ENCODE measurements around the gene GAP43.

GAP43 gene

DNA sequence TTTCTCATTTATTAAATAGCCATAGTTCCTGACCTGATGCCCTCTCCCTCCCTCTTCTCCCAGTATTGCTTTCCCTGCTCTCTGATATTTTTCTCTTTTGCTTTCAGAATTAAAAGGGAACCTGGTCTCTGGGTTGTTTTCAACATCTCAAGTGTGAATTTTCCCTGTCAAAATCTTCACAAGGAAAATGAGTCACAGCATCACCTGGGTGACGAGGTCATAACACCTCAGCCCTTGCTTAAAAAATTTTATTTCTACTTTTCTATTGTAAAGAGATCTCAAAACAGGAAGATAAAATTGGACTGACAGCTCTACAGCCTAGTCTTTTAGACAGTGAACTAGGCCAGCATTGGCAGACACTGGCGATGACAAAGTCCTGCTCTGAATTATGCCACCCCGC, 40.1 kb downstream of the GAP43 start:
- DNase-seq = no peak

DNA sequence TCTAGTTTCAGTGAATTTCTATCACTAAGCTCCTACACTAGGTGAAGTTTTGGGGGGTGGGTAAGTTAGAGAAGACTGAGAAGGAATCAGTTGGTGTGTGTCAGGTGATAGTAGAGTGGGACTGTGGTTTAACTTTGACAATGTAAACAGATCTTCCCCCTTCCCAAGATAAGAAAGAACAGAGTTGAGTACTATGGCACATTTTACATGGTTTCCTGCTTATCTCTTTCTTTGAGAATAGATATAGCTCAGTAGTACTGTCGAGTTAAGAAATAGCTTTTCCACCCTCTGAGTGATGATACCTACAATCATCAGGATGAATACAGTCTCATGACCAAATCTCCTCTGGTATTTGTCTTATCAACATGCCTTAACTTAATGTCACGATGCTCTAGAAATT, 42.8 kb downstream of the GAP43 start:
- DNase-seq = no peak

DNA sequence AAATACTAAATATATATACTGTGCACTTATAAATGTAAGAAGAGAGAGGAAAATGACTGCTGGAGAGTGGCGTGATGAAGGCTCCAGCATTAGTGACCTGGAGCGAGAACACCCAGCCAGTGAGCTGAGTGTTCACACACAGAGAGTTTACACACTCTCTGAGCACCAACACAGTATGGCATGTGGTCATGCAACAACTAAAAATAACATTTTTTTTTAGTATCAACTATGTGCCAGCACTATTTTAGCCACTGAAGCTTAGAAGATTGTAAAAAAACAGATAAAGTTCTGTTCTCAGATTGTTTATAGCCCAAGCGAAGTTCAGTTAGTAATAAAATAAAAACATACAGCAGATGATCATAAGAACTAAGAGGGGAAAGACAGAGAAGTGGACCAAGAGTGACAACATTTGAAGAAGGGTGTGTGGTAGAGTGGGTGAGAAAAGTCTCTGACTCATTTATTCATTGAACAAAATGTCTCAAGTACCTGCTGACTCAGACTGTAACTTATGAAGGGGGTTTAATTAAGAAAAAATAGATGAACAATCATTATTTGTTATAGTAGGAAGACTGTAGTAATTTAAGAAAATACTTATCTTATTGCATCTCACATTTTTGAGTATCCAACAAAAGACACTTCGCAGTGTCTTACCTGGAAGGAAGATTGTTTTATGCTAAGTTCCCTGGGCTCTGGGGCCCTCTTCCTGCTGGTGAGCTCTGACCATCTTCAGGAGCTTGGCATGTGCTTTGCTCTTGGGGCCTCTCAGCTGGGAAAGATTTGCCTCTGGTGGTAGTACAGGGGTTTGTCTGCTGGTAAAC, 43.8 kb downstream of the GAP43 start:
- DNase-seq = no peak

DNA sequence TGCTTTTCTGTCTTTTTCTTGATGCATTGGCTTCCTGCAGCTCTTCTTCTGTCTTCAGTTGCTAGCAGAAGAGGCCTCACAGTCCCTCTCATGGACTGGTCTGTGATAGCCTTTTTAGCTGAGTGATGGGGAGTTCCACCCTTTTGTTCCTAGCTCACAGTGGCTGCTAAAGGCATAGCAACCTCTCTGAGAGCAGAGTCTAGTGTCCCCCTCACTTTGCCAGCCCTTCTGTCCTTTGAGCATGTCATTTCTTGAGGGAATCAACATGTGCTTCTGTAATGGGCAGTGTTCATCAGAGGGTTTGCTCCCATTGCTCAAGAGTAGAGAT, 44.4 kb downstream of the GAP43 start:
- no peak for DNase-seq

DNA sequence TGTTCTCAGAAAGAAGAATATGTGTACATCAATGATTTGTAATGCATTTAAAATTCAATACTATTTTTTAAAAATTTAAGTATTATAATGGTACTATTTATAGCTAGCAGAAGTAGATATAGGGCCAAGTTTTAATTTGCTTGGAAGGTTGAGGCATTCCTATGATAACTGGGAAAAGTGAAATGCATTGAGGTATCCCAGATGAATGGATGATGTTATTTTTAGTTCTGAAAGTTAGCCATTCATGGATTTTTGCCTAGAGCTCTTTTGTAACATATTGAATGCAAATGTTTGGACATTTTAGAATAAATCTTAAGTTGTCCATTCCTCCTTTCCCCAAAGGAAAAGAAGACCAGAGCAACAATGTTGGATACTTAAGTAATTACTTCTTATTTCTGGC, 47.6 kb downstream of the GAP43 start:
- no peak for DNase-seq

DNA sequence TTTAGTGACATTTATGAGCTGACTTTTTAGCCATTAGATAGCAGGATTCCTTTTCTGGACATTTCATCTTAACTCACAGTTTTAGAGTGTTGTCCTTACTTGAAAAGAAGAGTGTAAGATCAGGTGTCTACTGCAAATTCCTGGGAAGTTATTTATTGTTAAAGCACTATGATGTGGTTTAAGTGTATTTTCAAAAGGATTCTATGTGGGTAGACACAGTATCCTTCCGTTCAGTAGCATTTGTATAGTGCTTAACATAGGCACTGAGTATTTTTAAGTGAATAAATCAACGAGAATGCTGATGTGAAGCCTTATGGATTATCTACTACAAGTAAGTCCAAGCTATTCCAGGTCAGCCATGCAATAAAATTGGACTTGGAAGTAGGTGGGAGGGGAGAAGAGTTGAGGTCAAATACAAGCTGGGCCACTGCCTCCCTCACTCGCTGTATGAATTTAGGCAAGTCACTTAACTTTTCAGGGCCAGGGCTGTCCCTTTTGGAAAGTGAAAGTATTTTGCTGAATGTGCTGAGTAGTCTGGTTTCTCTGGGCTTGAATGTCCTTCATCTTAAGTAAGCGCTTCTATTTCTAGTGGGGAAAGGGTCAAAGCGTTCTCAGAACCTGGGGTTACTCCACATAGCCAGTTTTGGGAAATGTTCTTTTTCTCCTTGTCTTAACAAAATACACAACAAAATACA, 48.6 kb downstream of the GAP43 start:
- no peak for DNase-seq

DNA sequence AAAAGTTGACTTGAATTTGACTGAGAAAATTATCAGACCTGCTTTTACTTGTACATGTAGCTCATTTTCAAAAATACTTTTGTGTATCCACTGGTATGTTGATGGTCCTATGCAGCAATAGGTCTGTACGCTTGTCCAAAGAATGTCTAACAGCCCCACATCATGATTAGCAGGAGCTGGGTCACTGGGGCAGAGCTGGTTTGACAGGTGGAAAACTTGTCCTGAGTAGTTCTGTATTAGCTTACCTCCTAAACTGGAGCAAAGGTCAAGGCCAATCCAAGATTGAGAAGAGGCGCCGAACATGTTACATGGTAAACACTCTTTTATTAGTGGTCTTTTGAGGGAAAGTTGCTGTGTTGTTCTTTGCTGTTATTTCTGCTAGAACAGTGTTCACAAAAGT, 50.6 kb downstream of the GAP43 start:
- DNase-seq = no peak

DNA sequence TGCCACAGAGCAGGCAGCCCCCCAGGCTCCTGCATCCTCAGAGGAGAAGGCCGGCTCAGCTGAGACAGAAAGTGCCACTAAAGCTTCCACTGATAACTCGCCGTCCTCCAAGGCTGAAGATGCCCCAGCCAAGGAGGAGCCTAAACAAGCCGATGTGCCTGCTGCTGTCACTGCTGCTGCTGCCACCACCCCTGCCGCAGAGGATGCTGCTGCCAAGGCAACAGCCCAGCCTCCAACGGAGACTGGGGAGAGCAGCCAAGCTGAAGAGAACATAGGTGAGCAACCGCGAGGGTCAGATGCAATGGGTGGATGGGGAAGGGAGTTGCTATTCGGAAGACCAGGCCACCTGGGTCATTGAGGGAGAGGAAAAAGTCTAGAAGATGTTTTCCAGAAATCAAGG, 53.0 kb downstream of the GAP43 start:
- no peak for DNase-seq

DNA sequence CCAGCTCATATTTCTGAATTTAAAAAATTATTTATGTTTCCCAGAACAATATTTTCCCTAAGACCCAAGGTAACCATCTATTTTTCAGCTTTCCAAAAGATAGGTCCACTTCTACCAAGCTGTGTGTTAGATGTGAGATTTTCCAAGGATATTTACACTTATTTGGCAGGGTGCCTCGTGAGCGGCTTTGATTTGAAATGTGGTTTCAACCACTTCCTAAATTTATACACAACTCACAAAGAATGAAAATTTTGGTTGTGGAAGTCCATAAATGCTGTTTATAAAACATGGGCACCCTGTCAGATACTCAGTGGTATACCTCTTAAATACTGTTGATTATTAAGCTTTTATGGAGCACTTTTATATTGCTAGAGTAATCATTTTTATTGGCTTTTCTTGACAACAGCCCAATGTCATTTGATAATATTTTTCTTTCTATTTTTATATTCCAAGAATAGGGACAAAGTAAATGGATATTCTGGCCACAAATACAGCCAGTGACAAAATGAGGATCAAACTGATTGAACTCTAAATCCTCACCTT, 57.6 kb downstream of the GAP43 start:
- no peak for DNase-seq

DNA sequence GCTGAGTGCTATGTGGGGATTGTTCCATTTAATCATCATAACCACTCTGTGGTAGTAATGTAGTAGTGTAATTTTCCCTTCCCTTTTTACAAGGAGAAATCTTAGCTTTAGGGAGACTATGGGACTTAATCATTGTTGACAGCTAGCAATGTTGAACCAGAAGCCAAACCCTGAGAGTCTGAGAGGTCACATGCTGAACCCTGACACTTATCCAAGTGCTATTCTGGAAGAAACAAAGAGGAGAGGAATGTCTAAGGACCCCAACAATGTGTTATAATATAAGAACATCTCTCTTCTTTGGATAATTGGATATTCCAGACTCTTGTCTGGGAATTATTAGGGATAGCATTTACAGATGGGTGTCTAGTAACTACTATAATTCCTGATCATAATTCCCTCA, 58.4 kb downstream of the GAP43 start:
- no peak for DNase-seq

DNA sequence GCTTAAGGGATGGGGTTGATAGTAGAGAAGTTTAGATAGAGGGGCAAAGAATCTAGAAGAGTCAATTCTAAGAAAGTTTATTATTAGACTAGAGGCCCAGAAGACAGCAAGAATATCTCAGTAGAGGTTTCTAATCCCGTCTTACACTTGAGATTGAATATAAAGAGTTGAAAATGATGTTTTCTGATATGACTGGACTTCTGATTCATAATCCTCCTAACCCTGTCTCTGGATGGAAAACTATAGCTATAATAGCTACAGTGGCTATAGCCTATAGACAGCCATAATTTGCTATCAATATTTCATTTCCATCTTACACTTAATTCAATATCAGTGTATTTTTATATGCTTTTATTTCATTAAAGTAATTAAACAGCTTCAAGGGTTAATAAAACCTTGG, 60.0 kb downstream of the GAP43 start:
- DNase-seq = no peak

DNA sequence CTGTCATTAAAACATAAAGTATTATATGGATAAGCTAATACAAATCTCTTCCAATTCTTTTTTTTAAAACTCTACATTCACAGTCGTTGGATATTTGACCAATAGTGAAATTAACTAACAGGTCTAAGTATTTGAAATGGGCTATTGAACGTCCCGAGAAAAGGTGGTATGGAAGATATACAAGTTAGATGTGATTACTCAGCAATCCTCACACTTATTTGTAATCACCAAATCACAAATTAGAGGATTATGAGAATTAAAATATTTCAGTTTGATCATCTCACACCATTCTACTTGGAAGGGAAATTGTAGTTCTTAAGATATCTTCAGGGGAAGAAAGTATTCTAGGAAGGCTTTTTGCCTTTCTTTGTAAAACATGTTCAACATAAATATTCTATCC, 60.5 kb downstream of the GAP43 start:
- no peak for DNase-seq

DNA sequence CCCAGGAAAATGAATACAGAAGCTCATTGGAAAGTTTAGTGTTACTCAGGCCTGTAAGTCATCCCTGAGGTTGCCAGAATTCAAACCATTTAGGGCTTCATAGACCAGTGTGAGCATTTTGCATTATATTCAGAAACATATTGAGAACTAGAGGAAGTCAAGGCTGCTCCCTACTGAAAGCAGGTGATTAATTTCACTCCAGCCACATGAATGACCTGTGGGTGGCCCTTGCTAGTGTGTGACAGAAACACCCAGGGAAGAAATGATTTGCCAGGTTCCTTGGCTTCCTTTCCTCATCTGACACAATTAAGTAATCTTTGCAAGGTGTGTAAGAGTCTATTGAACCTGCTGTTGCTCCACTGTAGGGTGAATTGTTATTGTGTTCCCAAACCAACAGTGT, 61.8 kb downstream of the GAP43 start:
- no peak for DNase-seq

DNA sequence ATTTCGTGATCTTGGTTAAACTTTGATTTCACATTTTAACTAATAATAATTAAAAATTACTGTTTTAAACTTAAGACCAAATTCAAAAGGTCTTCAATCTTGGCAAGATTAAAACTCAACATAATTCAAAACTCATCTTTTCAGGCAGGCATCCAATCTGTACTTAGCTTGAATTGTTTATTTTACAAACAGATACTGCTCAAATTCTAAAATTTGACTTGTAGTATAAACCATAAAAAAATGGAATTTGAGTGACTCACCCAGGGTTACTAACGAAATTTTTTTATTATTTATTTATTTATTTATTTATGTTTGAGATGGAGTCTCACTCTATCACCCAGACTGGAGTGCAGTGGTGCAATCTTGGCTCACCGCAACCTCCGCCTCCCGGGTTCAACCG, 64.4 kb downstream of the GAP43 start:
- DNase-seq = no peak

DNA sequence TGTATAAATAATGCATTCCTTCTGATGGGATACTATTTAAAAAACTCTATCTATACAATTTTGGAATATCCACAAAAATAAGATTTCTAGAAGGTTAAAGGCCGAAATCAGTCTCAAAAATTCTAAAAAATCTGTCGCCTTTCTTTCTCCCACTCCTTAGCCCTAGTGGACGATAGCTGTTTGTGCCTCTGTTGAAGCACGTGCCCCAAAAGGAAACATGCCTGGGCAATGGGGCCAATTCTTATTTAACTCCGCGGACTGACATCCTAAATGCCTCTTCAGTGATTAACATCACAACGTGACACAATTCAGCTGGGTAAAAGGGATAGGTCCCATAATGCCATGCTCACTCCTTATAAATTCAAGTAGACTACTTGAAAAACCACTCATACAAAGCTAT, 65.1 kb downstream of the GAP43 start:
- no peak for DNase-seq

DNA sequence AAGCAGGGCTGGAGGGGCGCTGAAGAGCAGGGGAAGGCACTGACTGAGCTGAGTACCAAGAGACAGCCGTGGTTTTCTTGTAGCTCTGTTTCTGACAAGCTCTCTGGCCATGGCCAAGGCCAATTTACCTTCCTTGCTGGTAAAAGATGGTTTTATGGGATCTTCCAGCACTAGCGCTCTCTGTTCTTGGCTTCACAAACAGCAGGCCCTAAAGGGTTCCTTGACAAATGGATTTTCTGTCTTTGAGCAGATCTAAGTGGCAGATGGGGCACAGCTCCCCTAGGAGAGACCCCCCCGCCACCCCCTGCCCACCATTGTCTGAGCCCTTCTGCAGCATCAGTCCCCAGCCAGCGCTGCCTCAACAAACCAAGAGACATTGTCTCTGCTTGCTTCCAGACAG, 66.6 kb downstream of the GAP43 start:
- no peak for DNase-seq

DNA sequence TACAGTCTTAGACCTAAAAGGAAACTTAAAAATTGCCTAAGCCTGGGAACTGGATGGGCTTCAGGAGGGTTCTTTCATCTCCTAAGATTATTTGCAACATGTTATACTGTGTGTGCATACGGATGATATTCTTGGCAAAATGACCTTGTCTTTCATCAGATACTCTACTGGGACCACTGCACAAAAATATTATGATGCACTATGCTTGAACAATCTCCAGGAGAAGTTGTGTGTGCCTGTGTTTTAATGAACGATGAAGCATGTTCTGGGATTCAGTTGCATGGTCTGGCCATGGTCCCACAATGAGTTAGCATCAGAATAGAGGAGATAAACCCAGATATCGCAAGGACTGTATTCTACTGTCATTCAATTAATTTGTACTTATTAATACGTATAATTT, 68.7 kb downstream of the GAP43 start:
- no peak for DNase-seq

DNA sequence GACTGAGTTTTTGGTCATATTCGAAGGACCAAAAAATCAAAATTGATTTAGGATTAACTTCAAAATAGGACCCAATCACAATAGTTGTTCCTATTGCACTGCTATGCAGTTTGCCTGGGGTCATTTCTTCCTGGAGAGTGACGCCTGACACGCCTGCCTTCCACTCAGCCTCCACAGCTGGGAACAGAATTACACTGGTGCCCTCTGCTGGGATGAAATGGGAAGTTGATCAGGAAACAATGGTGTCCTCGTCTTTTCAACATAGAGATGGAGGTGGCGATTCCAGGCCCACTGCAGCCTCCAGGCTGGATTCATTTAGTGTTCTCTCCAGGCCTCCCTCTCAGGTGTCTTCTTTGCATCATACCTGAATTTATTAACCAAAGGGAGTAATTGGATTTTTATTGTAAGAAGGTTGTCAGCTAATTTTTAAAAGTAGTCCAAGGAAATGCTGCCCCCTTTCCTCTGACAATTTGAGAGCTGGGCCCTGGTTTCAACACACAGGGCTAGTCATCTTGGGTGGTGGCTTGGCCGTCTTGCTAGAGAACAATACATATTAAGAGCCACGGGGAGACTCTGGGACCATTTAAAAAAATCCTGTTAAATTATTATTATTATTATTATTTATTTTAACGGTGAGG, 69.7 kb downstream of the GAP43 start:
- DNase-seq = peak; percentile 64 to 69

DNA sequence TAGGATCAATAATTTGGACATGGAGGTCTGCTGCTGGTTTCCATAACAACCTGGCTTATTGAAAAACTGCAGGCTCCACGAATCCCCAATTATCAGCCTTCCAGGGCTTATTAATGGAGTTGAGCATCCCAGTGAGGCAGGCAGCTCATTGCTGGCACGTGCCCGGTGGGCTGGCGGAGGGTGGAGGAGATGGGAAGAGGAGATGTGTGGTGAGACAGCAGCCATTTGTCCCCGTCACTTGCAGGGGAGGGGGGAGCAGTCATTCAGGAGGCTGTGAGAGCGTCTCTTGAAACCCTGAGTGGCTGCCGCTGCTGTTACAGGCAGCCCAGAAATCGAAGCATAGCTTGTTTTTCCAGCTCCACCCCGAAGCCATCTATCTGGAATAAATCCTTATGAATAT, 70.6 kb downstream of the GAP43 start:
- DNase-seq = no peak

DNA sequence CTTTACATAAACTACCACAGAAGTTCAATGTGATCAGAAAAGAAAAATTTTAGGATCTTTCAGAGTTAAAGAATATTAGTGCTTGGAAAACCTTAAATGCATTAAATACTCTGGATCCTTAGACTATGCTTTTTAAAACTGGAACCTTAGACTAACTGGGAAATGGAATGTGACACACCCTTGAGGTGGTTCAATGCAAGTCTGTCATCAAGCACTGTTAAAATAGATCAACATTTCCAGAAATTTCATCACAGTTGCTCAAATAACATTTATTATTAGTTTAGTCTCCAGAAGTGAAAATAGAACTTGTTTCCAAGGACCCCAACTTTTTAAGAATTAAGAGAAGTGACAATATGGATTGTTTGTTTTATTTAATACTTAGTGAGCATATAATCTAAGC, 71.8 kb downstream of the GAP43 start:
- no peak for DNase-seq

DNA sequence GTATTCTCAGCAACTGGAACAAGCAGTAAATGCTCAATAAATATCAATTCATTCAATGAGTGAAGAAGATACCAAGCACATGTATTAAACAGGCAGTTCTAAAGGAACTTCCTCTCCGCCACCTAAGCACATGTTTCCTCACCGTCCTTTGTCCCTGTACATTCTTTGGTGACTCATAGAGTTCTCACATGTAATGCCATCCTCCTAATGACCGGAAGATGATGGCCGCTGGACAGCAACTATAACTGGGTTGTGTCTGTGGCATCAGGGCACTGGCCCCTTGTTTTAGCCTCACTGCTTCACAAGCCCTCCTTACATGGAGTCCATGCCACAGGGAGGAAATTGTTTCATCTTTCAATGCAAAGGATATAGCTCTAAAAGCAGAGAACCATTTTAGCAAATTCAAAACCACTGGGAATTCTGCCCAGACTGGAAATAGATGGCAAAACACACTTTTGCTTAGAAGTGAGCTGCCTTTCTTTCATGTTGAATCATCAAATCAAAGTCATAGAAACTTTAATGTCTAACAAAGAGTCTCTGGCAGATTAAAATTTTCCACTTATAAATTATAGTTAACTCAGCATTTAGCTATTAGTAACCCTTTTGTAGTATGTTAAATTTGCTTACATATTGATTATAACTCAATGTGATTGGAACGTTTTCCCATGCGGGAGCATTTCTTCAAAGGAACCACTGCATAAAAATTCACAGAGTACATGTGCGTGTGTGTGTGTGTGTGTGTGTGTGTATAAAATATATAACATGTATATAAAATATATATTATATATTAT, 74.1 kb downstream of the GAP43 start:
- no peak for DNase-seq

DNA sequence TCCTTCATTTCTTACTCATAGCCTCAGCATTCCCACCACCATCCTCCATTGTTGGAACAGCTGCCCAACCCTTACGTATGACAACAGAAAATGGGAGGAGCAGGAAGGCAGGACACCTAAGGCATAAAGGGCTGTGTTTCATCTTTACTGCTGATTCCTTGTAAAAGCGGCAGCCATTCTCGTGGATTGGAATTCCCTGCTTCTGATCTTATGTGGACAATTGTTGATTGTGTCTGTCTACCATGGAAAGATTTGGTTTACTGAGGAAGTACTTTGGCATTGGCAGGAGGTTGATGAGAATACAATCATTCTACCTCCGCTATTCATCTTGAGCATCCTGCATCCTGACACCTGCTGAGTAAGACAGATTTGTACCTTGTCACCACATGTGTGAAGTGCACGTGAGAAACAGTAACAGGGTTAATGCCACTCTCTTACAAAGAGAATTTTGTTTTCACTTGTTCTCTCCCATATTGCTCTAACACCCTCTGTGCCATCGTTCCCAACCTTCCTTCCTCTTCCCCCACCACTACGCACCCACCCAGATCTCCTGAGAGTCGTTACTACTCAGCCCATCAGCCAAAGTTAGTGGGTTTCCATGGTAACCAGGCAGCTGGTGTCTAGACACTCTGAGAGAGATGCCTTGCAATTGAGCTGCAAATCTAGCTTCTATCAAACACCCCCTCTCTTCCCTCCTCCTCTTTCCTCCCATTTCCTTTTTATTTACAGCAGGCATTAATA, 75.7 kb downstream of the GAP43 start:
- DNase-seq = no peak

DNA sequence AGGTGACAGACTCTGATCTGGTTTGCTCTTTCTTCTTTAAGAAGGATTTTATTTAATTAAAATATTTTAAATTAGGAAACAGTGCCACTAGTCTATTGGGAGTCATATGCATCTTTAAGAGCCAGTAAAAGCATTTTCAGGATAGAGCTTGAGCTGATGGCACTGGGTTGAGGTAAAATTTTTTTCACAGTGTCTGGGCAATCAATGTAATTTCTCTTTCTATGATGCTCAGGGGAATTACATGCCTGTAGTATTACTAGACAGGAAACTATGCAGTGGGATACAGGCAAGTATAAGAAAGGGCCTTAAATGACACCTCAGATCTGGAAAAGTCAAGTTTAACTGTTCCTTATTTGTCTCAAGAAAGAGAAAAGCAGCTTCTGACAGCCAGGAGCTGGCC, 76.4 kb downstream of the GAP43 start:
- DNase-seq = no peak

Data from stimulated activated CD4-positive, alpha-beta T cell treated with anti-CD3 and anti-CD28 coated beads, Interleukin-2, amount 100 ng/mL, for 48 hours (primary cell).